GM21447 (cell line): ENCODE data around the gene OR6V1.
"Not testable (repeated sequence)": the region's sequence is repeated elsewhere in the genome, so short reads cannot be mapped to it uniquely, and the experiment has no call there.

ENCODE experiments used
- ATAC-seq: cut with Tn5 transposase; IDR thresholded peaks from one replicate; pipeline ENCODE4 v1.9.1; 2021; ENCODE audit not compliant: unreplicated experiment

Gene OR6V1

GRCh38 chr7:143042790-143043271, 9.3 kb upstream of the OR6V1 start:
- no peak for ATAC-seq

- no peak for ATAC-seq
Observed at GRCh38 chr7:143043391-143043790, 8.8 kb upstream of the OR6V1 start.

- ATAC-seq, result no peak
Observed at GRCh38 chr7:143046426-143046851, 5.7 kb upstream of the OR6V1 start.

GRCh38 chr7:143047326-143047725, 4.8 kb upstream of the OR6V1 start:
- no peak for ATAC-seq

GRCh38 chr7:143048827-143049226, 3.3 kb upstream of the OR6V1 start:
- ATAC-seq, result no peak

GRCh38 chr7:143049362-143049761, 2.8 kb upstream of the OR6V1 start:
- ATAC-seq, result no peak

DNA sequence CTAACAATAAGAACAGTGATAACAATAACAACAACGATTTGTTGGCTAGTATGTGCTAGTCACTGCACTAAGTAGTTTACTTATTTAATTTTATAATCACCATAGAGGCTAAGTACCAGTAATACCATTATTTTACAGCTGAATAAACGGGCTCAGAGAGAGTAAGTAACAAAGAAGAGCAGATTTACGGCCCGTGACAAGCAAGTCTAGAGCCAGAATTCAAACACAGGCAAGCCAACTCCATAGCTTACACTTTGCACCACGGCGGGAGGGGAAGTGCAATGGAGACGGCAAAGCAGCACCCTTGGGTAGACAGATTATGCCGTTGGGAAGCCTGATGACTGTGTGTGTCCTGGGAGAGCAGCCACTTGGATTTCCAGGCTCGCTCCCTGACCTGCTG, 1.2 kb upstream of the OR6V1 start:
- no peak for ATAC-seq

GRCh38 chr7:143054621-143055020, 2.5 kb downstream of the OR6V1 start:
- ATAC-seq, result no peak

- ATAC-seq, result no peak
Observed at GRCh38 chr7:143055754-143056153, 3.6 kb downstream of the OR6V1 start.

- ATAC-seq, result no peak
Observed at GRCh38 chr7:143063741-143064140, 11.6 kb downstream of the OR6V1 start.

GRCh38 chr7:143068446-143068845, 16.3 kb downstream of the OR6V1 start:
- no peak for ATAC-seq

DNA sequence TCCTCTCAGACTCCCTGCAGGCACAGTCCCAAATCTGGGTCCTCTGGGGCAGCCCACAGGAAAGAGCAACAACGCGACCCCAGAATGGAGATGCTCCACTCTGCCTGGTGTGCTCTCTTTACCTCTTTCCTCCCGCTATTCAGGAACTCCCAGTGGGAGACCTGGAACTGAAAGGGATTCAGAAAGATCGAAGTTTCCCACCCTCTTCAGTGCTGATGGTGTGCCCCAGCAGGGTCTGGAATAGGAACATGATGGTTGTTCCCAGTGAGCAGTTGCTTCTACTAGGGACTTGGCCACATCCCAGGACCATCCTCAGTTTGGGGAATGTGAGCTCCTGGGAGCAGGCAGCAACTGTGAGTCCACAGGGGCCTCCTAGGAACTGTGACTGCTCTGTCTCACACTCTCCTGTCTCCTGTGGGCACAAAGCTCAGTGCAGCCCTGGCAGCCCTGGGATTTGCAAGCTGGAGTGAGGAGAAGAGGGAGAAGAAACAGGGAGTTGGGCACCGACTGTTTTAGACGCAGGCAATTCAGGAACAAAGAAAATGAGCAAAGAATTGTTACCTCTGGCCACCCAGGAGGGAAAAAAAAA, 17.9 kb downstream of the OR6V1 start:
- no peak for ATAC-seq

DNA sequence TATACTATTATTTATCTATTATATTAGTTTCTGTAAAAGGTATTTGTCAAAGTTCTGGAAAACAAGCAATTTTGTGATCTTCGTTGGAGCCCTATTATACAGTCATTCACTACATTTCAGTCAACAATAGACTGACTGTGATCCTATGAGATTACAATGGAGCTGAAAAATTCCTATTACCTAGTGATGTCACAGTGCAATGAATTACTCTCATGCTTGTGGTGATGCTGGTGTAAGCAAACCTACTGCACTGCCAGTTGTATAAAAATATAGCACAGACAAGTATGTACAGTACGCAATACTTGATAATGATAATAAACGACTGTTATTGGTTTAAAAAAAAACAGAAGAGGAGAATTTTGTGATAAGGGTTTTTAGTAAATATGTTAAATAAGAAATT, 21.4 kb downstream of the OR6V1 start:
- ATAC-seq, result no peak

- no peak for ATAC-seq
Observed at GRCh38 chr7:143074141-143074540, 22.0 kb downstream of the OR6V1 start.

GRCh38 chr7:143085109-143085508, 33.0 kb downstream of the OR6V1 start:
- no peak for ATAC-seq

GRCh38 chr7:143085610-143086009, 33.5 kb downstream of the OR6V1 start:
- ATAC-seq, result not testable (repeated sequence)

DNA sequence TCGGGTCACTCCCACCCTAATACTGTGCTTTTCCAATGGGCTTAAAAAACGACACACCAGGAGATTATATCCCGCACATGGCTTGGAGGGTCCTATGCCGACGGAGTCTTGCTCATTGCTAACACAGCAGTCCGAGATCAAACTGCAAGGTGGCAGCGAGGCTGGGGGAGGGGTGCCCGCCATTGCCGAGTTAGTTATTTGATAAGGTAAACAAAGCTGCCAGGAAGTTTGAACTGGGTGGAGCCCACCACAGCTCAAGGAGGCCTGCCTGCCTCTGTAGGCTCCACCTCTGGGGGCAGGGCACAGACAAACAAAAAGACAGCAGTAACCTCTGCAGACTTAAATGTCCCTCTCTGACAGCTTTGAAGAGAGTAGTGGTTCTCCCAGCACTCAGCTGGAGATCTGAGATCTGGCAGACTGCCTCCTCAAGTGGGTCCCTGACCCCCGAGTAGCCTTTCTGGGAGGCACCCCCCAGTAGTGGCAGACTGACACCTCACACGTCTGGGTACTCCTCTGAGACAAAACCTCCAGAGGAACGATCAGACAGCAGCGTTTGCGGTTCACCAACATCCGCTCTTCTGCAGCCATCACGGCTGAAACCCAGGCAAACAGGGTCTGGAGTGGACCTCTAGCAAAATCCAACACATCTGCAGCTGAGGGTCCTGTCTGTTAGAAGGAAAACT, 36.5 kb downstream of the OR6V1 start:
- not testable (repeated sequence) for ATAC-seq

- no peak for ATAC-seq
Observed at GRCh38 chr7:143096146-143096545, 44.0 kb downstream of the OR6V1 start.

DNA sequence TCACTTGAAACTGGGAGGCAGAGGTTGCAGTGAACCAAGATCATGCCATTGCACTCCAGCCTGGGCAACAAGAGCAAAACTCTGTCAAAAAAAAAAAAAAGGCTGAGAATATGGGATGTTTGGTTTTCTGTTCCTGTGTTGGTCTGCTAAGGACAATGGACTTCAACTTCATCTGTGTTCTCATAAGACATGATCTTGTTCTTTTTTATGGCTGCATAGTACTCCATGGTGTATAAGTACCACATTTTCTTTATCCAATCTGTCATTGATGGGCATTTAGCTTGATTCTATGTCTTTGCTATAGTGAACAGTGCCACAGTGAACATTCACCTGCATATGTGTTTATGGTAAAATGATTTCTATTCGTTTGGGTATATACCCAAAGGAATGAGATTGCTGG, 47.4 kb downstream of the OR6V1 start:
- ATAC-seq, result not testable (repeated sequence)
